DMS79 treated with DMSO at 0.1 percent for 48 hours (cell line): ENCODE data around the gene SDS.
A peak's percentile ranks its signal among the peaks of the same experiment; 100 is the strongest.

Source experiments
- DNase-seq: peaks from one replicate; lab custom pipeline; 2025; lab: John Stamatoyannopoulos, UW

The SDS gene, protein sequence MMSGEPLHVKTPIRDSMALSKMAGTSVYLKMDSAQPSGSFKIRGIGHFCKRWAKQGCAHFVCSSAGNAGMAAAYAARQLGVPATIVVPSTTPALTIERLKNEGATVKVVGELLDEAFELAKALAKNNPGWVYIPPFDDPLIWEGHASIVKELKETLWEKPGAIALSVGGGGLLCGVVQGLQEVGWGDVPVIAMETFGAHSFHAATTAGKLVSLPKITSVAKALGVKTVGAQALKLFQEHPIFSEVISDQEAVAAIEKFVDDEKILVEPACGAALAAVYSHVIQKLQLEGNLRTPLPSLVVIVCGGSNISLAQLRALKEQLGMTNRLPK

DNA sequence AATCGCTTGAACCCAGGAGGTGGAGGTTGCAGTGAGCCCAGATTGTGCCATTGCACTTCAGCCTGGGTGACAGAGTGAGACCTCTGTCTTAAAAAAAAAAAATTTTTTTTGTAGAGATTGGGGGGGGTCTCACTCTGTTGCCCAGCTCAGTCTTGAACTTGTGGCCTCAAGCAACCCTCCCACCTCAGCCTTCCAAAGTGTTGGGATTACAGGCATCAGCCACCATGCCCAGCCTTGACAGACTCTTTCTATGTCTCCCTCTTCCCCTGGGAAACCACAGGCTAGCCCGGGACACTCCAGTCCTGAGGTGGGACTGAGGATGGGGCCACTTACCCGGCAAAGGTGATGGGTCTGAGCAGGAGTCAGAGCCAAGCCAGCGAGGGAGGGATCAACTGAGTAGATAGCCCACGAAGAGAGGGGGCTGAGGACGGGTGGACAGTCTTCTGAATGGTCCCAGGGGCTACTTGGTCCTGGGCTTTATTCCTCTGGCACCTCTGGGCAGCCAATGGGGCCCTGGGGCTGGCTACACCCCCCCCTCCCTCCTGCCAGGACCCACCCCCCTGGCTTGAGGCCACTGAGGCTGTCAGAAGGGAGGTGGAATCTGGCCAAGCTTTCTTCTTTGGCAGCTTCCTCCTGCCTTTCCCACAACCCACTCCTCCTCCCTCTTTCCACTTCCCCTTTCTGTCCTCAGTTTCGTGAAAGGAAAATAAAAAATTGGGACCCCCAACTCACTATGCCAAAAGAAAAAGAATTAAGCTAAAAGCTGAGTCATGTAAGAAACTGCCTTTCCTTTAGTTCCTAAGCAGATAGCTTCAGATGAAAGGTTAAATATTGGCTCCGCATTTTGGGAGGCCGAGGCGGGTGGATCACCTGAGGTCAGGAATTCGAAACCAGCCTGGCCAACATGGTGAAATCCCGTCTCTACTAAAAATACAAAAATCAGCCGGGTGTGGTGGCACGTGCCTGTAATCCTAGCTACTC is at the start of gene SDS:
SDS (minus strand) TSS at position 453 of the 981 bp plus-strand sequence. CDS start 4,179 bp downstream, outside the sequence.
- no peak for DNase-seq

- DNase-seq, result no peak
Observed at GRCh38 chr12:113453330-113453729, 49.6 kb upstream of the SDS start.

- DNase-seq, result no peak
Observed at GRCh38 chr12:113452458-113452857, 48.8 kb upstream of the SDS start.

DNA sequence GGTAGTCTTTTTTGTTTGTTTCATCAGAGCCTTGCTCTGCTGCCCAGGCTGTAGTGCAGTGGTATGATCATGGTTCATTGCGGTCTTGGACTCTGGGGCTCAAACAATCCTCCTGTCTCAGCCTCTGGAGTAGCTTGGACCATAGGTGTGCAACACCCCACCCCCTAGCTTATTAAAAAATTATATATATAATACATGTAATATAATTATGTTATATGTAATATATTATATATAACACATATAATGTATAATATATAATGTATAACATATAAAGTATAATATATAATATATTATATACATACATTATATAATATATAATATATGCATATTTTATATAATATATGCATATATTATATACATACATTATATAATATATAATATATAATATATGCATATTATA is 46.2 kb upstream of the SDS start:
- no peak for DNase-seq

GRCh38 chr12:113449299-113449698 is 45.6 kb upstream of the SDS start:
- DNase-seq, result no peak

- DNase-seq, result no peak
Observed at GRCh38 chr12:113448873-113449272, 45.2 kb upstream of the SDS start.

- DNase-seq, result no peak
Observed at GRCh38 chr12:113445544-113446171, 42.0 kb upstream of the SDS start.

DNA sequence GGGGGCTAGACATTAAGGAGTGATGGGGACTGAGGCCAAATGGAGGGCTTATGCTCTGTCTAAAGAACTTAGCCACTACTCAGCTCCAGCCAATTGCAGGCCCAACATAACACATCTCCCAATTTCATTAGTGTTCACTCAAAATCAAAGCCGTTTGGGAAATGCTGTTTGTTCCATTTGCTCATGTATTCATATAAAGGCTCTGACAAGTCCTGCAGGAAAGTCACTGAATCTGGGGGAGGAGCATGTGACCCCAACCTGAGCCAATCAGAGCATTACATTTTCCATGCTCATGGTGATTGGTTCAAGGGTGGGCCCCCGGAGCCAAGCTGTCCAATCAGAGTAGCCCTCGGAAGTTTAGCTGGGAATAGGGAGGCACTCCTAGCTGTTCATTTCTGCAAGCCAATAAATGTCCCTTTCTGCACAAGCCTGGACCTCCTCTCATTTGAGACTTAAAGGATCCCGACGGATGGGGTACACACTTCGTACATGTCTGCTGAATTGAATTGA is 39.4 kb upstream of the SDS start:
- no peak for DNase-seq

DNA sequence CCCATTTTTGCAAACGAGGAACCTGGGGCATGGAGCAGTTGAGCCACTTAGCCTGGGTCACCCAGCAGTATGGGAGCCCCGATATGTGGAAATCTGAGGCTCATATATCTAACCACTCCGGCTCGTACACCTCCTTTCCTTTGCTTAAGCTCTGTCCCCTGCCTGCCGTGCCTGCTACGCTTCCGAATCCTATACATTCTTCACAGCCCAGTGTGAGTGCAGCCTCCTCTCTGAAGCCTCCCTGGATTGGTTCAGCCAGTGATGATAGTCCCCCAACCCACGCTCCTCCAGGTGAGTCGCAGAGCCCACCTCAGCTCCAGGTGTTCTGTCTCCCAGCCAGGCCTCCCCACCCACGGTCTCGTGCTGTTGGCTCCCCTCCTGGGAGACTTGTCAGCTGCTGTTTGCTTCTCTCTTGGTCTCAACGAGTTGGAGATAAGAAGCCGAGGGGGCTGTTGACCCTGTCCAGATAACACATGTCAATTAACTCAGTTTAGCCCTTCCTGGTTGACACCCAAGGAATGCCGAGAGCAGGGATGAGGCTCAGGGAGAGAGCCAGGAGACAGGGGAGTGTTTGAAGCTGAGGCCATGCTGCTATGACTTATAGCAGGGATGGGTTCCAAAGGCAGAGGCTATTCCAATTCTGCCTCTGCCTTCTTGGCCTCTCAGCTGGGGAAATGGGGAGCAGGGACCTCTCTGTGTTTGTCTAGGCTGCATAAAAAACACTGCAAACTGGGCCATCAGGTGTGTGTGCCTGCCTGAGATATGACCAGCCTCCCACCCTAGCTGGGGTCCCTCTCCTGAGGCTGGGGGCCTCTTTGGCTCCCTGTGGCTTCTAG is 37.5 kb upstream of the SDS start:
- DNase-seq, result no peak

- DNase-seq, result no peak
Observed at GRCh38 chr12:113440336-113440735, 36.6 kb upstream of the SDS start.

DNA sequence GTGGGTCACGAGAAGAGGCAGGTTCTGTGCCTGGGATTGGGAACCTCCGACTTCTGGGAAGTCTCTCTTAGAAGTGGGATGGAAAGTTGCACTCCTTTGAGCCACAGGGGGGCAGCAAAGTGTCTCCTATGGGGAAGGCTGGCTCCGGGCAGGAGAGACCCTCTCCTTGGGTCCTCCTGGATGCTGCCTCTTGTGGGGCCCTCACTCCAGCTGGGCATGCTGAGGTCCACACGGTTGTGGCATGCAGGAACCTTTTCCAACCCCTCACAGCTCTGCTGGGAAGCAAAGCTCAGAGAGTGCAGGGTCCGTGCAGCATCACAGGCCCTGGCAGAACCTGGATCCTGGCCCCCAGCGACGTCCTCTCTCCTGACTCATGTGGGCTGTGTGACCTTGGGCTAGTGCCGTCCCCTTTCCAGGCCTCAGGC is 35.9 kb upstream of the SDS start:
- DNase-seq, result peak; percentile 15

DNA sequence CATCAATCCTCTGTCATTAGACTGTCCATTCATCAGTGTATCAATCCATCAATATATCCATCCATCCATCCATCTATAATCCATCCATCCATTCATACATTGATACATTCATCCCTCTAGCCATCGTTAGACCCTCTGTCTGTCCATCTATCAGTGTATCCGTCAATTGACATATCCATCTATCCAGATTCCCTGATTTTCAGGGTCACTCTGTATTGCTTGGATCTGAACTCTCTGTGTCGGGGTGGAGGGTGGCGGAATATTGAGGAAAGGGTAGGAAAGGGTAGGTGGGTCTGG is 35.6 kb upstream of the SDS start:
- DNase-seq, result no peak

GRCh38 chr12:113438523-113439300 is 35.0 kb upstream of the SDS start:
- no peak for DNase-seq

DNA sequence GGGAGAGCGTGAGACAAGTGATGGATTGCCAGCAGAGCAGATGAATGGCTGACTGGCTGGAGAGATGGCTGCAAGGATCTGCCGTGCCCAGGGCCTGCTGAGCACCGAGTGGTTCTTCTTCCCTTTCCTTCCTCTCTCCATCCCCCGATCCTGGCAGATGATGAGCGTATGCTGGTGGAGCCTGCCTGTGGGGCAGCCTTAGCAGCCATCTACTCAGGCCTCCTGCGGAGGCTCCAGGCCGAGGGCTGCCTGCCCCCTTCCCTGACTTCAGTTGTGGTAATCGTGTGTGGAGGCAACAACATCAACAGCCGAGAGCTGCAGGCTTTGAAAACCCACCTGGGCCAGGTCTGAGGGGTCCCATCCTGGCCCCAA is 34.0 kb upstream of the SDS start:
- DNase-seq, result no peak

DNA sequence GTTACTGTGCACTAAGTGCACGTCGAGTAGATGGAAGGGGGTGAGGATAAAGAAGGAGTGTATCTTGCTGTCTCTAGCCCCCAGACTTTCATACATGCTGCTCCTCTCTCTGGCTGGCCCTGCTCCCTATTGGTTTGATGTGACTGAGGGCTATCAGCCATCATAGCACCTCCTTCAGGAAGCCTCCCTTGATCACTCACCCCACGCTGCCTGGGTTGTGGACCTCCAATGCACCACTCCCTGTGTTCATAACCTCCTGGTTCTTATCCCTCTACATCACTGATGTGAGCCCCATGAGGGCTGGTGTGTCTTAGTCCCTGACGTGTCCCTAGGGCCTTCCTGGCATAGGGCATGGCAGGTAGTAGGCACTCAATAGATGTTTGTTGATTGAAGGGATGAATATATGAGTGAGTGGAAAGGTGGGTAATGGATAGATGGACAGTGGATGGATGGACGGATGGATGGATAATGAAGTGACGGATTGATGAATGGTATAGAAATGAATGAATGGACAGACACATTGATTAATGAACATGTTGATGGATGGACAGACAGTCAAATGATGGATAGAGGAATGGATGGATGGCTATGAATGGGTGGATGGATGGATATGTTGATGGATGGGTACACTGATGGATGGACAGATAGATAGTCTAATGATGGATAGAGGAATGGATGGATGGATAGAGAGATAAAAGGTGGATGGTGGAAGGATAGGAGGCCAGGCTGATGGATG is 33.5 kb upstream of the SDS start:
- no peak for DNase-seq

DNA sequence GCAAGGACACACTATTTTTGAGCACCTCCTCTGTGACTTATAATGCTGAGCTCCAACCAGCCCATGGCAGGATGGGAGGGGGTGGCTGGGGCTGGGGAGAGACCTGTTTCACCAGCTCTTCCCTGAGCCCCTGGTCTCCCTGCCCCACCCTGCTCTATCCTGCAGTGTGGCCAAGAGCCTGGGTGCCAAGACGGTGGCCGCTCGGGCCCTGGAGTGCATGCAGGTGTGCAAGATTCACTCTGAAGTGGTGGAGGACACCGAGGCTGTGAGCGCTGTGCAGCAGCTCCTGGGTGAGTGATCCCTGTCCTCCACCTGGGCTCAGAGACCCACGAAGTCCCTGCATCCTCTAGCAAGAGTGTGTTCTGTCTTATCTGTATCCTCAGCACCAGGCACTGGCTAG is 32.9 kb upstream of the SDS start:
- no peak for DNase-seq

- no peak for DNase-seq
Observed at GRCh38 chr12:113435367-113435766, 31.7 kb upstream of the SDS start.

DNA sequence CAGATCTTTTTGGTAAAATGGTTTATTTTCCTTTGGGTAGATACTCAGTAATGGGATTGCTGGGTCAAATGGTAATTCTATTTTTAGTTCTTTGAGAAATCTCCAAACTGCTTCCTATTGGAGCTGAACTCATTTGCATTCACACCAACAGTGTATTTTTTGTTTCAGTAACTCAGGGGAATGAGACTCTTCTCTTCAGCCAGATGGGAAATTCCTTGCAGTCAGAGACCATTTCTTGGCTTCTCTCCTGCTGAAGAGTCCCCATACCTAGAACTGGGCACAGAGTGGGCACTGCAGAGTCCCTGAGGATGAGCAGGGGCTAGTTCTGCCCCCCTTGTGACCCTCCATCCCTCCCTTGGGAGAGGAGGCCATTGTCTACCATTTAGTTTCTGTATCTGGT is 29.3 kb upstream of the SDS start:
- no peak for DNase-seq

DNA sequence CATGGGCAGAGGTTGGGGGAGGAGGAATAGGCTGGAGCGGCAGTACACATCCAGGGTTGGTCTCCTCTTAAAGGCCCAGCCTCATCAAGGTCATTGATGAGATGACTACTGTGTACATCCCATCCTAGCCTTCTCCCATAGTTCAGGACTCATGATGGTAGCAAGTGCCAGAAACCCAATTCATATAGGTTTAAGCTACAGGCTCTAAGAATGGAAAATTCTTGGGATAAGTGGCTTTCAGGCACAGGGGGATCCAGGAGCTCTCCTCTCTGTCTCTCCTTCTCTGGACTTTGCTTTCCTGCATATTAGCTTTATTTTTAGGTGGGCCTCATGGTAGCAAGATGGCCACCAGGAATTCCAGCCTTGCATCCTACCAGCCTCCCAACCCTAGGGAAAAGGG is 24.8 kb upstream of the SDS start:
- DNase-seq, result no peak

- no peak for DNase-seq
Observed at GRCh38 chr12:113427882-113428281, 24.2 kb upstream of the SDS start.
